RWPE1 (cell line): Measurements from ENCODE around the gene VPS8.
"Not testable (repeated sequence)": the region's sequence is repeated elsewhere in the genome, so short reads cannot be mapped to it uniquely, and the experiment has no call there.

Source experiments
- CTCF ChIA-PET: fragments of 350-600 bp; sonication (Branson Sonifier 250); formaldehyde crosslinking; extraction: SDS; loops from one replicate; lab custom pipeline; 2021; lab: Yijun Ruan, JAX
- POLR2A ChIA-PET: fragments of 400-600 bp; formaldehyde crosslinking; extraction: SDS; loops from one replicate; lab custom pipeline; 2020; ENCODE audit warnings: antibody characterized with exemption; ENCODE audit not compliant: low non-redundant PET; lab: Yijun Ruan, JAX
- DNase-seq: peaks from one replicate; pipeline ENCODE4 v3.0.0; 2012; ENCODE audit warnings: low spot score
- H3K27ac ChIP-seq: fragments of 450-650 bp; 2 replicates; pipeline ENCODE4 v1.5.1; 2017
- CTCF ChIP-seq: fragments of 450-650 bp; conservative IDR thresholded peaks from 2 replicates; pipeline ENCODE4 v1.5.1; 2017; ENCODE audit warnings: low read depth, mild to moderate bottlenecking

The VPS8 gene

GRCh38 chr3:184977796-184978195, 165.8 kb downstream of the VPS8 start:
- no peak for DNase-seq
- no peak for TF ChIP-seq CTCF
- ChIA-PET POLR2A (no interaction called here), CTCF (interaction anchor here (0.7 kb wide), 1 partner anchor 78 kb away, joined by 5 read pairs; no protein-coding TSS in a partner anchor)
- H3K27ac ChIP-seq = no peak overlapping the region

- POLR2A ChIA-PET = no interaction called here
- H3K27ac ChIP-seq = no peak overlapping the region
Observed at GRCh38 chr3:184981071-184981470, 169.1 kb downstream of the VPS8 start.

GRCh38 chr3:184982076-184982475, 170.1 kb downstream of the VPS8 start:
- no peak for DNase-seq
- H3K27ac ChIP-seq = no peak overlapping the region
- ChIA-PET POLR2A (no interaction called here), CTCF (interaction anchor here (0.6 kb wide), 1 partner anchor 380 kb away, joined by 6 read pairs; no protein-coding TSS in a partner anchor)
- no peak for TF ChIP-seq CTCF

More at GRCh38 chr3:184981071-184981470, 169.1 kb downstream of the VPS8 start:
- CTCF ChIA-PET = no interaction called here
- DNase-seq = no peak
- no peak for TF ChIP-seq CTCF

- no peak for TF ChIP-seq CTCF
- POLR2A ChIA-PET = no interaction called here
Observed at GRCh38 chr3:184985586-184985985, 173.6 kb downstream of the VPS8 start.

GRCh38 chr3:184986366-184986889, 174.5 kb downstream of the VPS8 start:
- H3K27ac ChIP-seq = no peak overlapping the region
- ChIA-PET CTCF (no interaction called here), POLR2A (no interaction called here)
- no peak for TF ChIP-seq CTCF
- DNase-seq = no peak

More at GRCh38 chr3:184985586-184985985, 173.6 kb downstream of the VPS8 start:
- CTCF ChIA-PET = no interaction called here
- no peak overlapping the region for H3K27ac ChIP-seq
- DNase-seq = no peak

GRCh38 chr3:184993394-184993793, 181.4 kb downstream of the VPS8 start:
- ChIA-PET CTCF (interaction anchor here (0.7 kb wide), 1 partner anchor 163 kb away, joined by 4 read pairs; no protein-coding TSS in a partner anchor), POLR2A (no interaction called here)
- DNase-seq = no peak
- no peak overlapping the region for H3K27ac ChIP-seq
- no peak for TF ChIP-seq CTCF

- DNase-seq, POLR2A ChIA-PET, H3K27ac ChIP-seq, CTCF ChIA-PET: not testable (repeated sequence)
Observed at GRCh38 chr3:185003876-185004275, 191.9 kb downstream of the VPS8 start.
